ENCODE measurements around the gene ADAMTS19. TPM values are rescaled to one million over a fixed set of nuclear protein-coding genes. Genes with fewer than 3 reads are reported as not detected.
A peak's percentile ranks its signal among the peaks of the same experiment; 100 is the strongest.

The ADAMTS19 gene
- total and polyA plus RNA-seq, 2 of the 8 experiments (the other 6 are each of a cell fraction or from before 2014, with no cell fraction given): 17.3 to 28.8 TPM

- no peaks in the 10 kb centered on the region for H4K20me1 ChIP-seq (replicated peaks in 1 of 2; ENCODE audit: control insufficient read depth in 1 of 2, insufficient read depth in 2 of 2, low read length in 2 of 2)
- H3K27me3 ChIP-seq (replicated peaks in 1 of 4; ENCODE audit: control insufficient read depth in 3 of 4, extremely low read depth in 1 of 4, insufficient read depth in 3 of 4, low read length in 3 of 4): peaks cover 0 to 1% (median 0%) of the 10 kb centered on the region in 4 experiments; a peak in 1 of 7 replicates
- H4K8ac ChIP-seq (ENCODE audit: extremely low read depth, insufficient read depth, low read length): no peak overlapping the region
- no peak overlapping the region for H2BK120ac ChIP-seq (replicated peaks; ENCODE audit: low read depth, low read length)
- TF ChIP-seq YY1 (IDR thresholded peaks at IDR 0.05; ENCODE audit: low read depth, low read length): no peak
- TF ChIP-seq POU5F1 (IDR thresholded peaks at IDR 0.05; ENCODE audit: low read depth, low read length): no peak
- TF ChIP-seq CTCF (IDR thresholded peaks at IDR 0.05; ENCODE audit: control extremely low read depth in 1 of 3, insufficient read depth in 1 of 3, low read depth in 1 of 3, low read length in 3 of 3): peak in 1 of 3 experiments; percentile 13; a peak in 1 of 4 replicates
- TF ChIP-seq RAD21 (IDR thresholded peaks at IDR 0.05 in 1 of 2, conservative IDR thresholded peaks at IDR 0.05 in 1 of 2; ENCODE audit: low read depth in 2 of 2, low read length in 2 of 2): peak in 1 of 2 experiments; percentile 24; a peak in 1 of 4 replicates
- TF ChIP-seq CREB1 (IDR thresholded peaks at IDR 0.05): no peak
- TF ChIP-seq GABPA (IDR thresholded peaks at IDR 0.05; ENCODE audit: borderline replicate concordance, insufficient read depth, low read length): no peak
- DNase-seq (ENCODE audit: low read depth in 1 of 2, low spot score in 2 of 2) (no peak), FAIRE-seq (no peak)
- H3K14ac ChIP-seq (ENCODE audit: insufficient read length): no peak overlapping the region
- H3K23me2 ChIP-seq (ENCODE audit: low read depth, low read length): no peaks in the 10 kb centered on the region
- POLR2A ChIA-PET (ENCODE audit: partially characterized antibody): no interaction called here
- H2AK5ac ChIP-seq (ENCODE audit: low read depth, low read length): no peak overlapping the region
- no peak overlapping the region for H4K5ac ChIP-seq (ENCODE audit: insufficient read length, low read depth, low read length)
- H3K9me3 ChIP-seq (ENCODE audit: insufficient read depth in 2 of 2, low read depth in 1 of 2, low read length in 1 of 2): no peaks in the 10 kb centered on the region
- H3K79me1 ChIP-seq (ENCODE audit: low read depth, low read length): no peaks in the 10 kb centered on the region
- H3K27ac ChIP-seq (ENCODE audit: low read depth, low read length): no peak overlapping the region
- no peak overlapping the region for H3K4me3 ChIP-seq (ENCODE audit: extremely low read depth in 1 of 4, insufficient read depth in 2 of 4, low read depth in 3 of 4, low read length in 4 of 4)
- H2BK5ac ChIP-seq (ENCODE audit: low read depth, low read length): no peak overlapping the region
- H3K79me2 ChIP-seq (ENCODE audit: control insufficient read depth in 1 of 2, insufficient read depth in 2 of 2, low read length in 2 of 2): no peaks in the 10 kb centered on the region
- no peak overlapping the region for H3K4me2 ChIP-seq (ENCODE audit: insufficient read depth in 1 of 2, low read depth in 2 of 2, low read length in 2 of 2)
- no peak overlapping the region for H3K18ac ChIP-seq (ENCODE audit: extremely low read depth, low read length)
- no peak overlapping the region for H3K56ac ChIP-seq (replicated peaks; ENCODE audit: insufficient read length, low read depth, low read length)
- no peak overlapping the region for H2AFZ ChIP-seq (ENCODE audit: low read length)
- no peak overlapping the region for H3K23ac ChIP-seq (ENCODE audit: insufficient read length)
- no peak overlapping the region for H2BK15ac ChIP-seq (ENCODE audit: low read length)
- H4K91ac ChIP-seq (replicated peaks; ENCODE audit: insufficient read length, low read length): no peak overlapping the region
- H3K4me1 ChIP-seq (replicated peaks in 1 of 4; ENCODE audit: control insufficient read depth in 3 of 4, insufficient read depth in 4 of 4, low read length in 3 of 4): no peaks in the 10 kb centered on the region
- peaks cover 2 to 26% (median 10%) of the 10 kb centered on the region in 4 experiments; a peak in 5 of 8 replicates for H3K36me3 ChIP-seq (ENCODE audit: control insufficient read depth in 2 of 4, insufficient read depth in 4 of 4, low read length in 3 of 4)
- H3K9ac ChIP-seq (replicated peaks in 1 of 4; ENCODE audit: extremely low read depth in 1 of 4, low read depth in 3 of 4, low read length in 3 of 4): no peak overlapping the region
- no peak overlapping the region for H3K4ac ChIP-seq (replicated peaks; ENCODE audit: insufficient read length, low read depth, low read length)
- no peak overlapping the region for H2BK12ac ChIP-seq (ENCODE audit: low read depth, low read length)
- no peak overlapping the region for H2BK20ac ChIP-seq (ENCODE audit: low read length)
- CTCF ChIA-PET (ENCODE audit: partially characterized antibody): interaction anchor here (0.7 to 2.2 kb wide), 6 partner anchors 34 to 1199 kb away, joined by 3 to 8 read pairs (median 3); no protein-coding TSS in a partner anchor
Observed at GRCh38 chr5:129698661-129699060, 238.6 kb downstream of the ADAMTS19 start.
